GM23248 (cell line): ENCODE data around the gene KCNK1. TPM values are rescaled to one million over a fixed set of nuclear protein-coding genes. Genes with fewer than 3 reads are reported as not detected.
A peak's percentile ranks its signal among the peaks of the same experiment; 100 is the strongest.

ENCODE experiments used
- DNase-seq: peaks from one replicate; pipeline ENCODE4 v3.0.0-alpha.2; 2015
- H2AFZ ChIP-seq: fragments of 200-600 bp; sonication (generic); 2 replicates; pipeline ENCODE4 v1.6.1; 2016; ENCODE audit warnings: antibody characterized with exemption
- H3F3A ChIP-seq: fragments of 200-600 bp; sonication (generic); 2 replicates; pipeline ENCODE4 v1.6.1; 2016; ENCODE audit warnings: mild to moderate bottlenecking, antibody characterized with exemption, mixed run types; ENCODE audit not compliant: insufficient read depth
- H3K27ac ChIP-seq: fragments of 200-600 bp; sonication (generic); 2 replicates; pipeline ENCODE4 v1.5.1; 2016; ENCODE audit warnings: mild to moderate bottlenecking
- H3K27me3 ChIP-seq: fragments of 200-600 bp; sonication (generic); replicated peaks from 2 replicates; pipeline ENCODE4 v1.6.1; 2016; ENCODE audit warnings: mild to moderate bottlenecking; ENCODE audit not compliant: insufficient read depth
- H3K36me3 ChIP-seq: fragments of 200-600 bp; sonication (generic); 2 replicates; pipeline ENCODE4 v1.6.1; 2016; ENCODE audit warnings: low read depth, mild to moderate bottlenecking
- H3K4me1 ChIP-seq: fragments of 200-600 bp; sonication (generic); 2 replicates; pipeline ENCODE4 v1.6.1; 2016; ENCODE audit warnings: mild to moderate bottlenecking; ENCODE audit not compliant: insufficient read depth
- H3K4me2 ChIP-seq: fragments of 200-600 bp; sonication (generic); one replicate; pipeline ENCODE4 v1.6.1; 2016; ENCODE audit warnings: mild to moderate bottlenecking; ENCODE audit not compliant: unreplicated experiment
- H3K4me3 ChIP-seq: fragments of 200-600 bp; sonication (generic); 2 replicates; pipeline ENCODE4 v1.5.1; 2016; ENCODE audit warnings: mild to moderate bottlenecking
- H3K79me2 ChIP-seq: fragments of 200-600 bp; sonication (generic); 2 replicates; pipeline ENCODE4 v1.6.1; 2016; ENCODE audit warnings: mild to moderate bottlenecking; ENCODE audit not compliant: insufficient read depth
- H3K9ac ChIP-seq: fragments of 200-600 bp; sonication (generic); 2 replicates; pipeline ENCODE4 v1.6.1; 2016; ENCODE audit warnings: mild to moderate bottlenecking
- H3K9me2 ChIP-seq: fragments of 200-600 bp; sonication (generic); 2 replicates; pipeline ENCODE4 v1.6.1; 2016; ENCODE audit warnings: mixed run types, mild to moderate bottlenecking, moderate library complexity; ENCODE audit not compliant: insufficient read depth
- H3K9me3 ChIP-seq: fragments of 200-600 bp; sonication (generic); one replicate; pipeline ENCODE4 v1.6.1; 2017; ENCODE audit warnings: low read depth
- H4K20me1 ChIP-seq: fragments of 200-600 bp; sonication (generic); 2 replicates; pipeline ENCODE4 v1.6.0; 2016; ENCODE audit not compliant: insufficient read depth
- EZH2 ChIP-seq: fragments of 200-600 bp; sonication (generic); IDR thresholded peaks from 2 replicates; pipeline ENCODE4 v1.6.1; 2018; ENCODE audit warnings: antibody characterized with exemption, mild to moderate bottlenecking; ENCODE audit not compliant: insufficient read depth, poor library complexity, severe bottlenecking
- EZH2phosphoT487 ChIP-seq: fragments of 200-600 bp; sonication (generic); IDR thresholded peaks from 2 replicates; pipeline ENCODE4 v1.6.1; 2018; ENCODE audit warnings: antibody characterized with exemption, moderate library complexity, mild to moderate bottlenecking, low read depth; ENCODE audit not compliant: insufficient read depth
- WGBS, 2 experiments: methylation state at CpG; one replicate each; pipeline ENCODE4 v1.1.6; 2015 to 2017; ENCODE audit warnings: low lambda C conversion rate in 2 of 2, low coverage in 1 of 2; ENCODE audit errors: missing lambda C conversion rate in 2 of 2; 5-methylcytosine and 5-hydroxymethylcytosine counted together
- in situ Hi-C: fragments of 300-500 bp; cut with MboI; formaldehyde crosslinking; loops from 2 replicates; pipeline ENCODE4 v1.15.0; 2020
- polyA plus RNA-seq: library from polyadenylated mRNA; unstranded; fragments of >200 nt; fragmentation: Nextera tagmentation; extraction: Ambion mirVana; gene quantifications from 2 replicates; pipeline ENCODE4 v1.2.1, GENCODE V29; 2016
- total RNA-seq: library from RNA; depleted of rRNA; stranded (reverse); fragments of >200 nt; shearing (Covaris generic); gene quantifications from 2 replicates; pipeline ENCODE4 v1.2.3, GENCODE V29; 2014

KCNK1 gene
- total and polyA plus RNA-seq, 2 experiments from 2014 or later: 4.0 to 4.2 TPM

GRCh38 chr1:233587958-233588799 lies 25.7 kb upstream of the KCNK1 start:
- H3K36me3 ChIP-seq: no peaks in the 10 kb centered on the region

DNA sequence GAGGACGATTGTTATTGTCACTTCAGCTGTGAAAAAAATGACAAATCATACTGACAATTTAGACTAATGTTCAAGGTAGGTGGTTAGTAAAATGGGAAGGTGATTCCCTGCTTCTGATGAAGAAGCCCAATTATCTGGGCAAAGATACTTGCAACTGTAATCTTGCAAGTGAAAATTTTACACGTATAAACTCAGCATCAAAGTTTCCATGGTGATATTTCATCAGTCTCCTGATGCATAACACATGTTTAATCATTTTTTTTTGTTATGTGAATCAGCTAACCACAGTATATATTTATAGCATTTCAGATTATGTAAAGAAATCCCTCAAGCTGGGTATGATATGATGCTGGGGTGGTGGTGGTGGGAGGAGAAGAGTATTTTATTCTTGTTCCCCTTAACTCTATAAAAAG lies 16.4 kb upstream of the KCNK1 start:
- DNase-seq: peak; percentile 76
- H3K36me3 ChIP-seq: no peaks in the 10 kb centered on the region
- WGBS, 2 experiments: 0% methylated on average over 2 of the region's 2 CpGs
- H3K4me2 ChIP-seq: no peak overlapping the region
- H3K9me2 ChIP-seq: no peaks in the 10 kb centered on the region
- H3K9ac ChIP-seq: no peak overlapping the region
- H3K27me3 ChIP-seq: no peaks in the 10 kb centered on the region
- peaks cover 11% of the 10 kb centered on the region for H3F3A ChIP-seq
- H3K4me1 ChIP-seq: peaks cover 27% of the 10 kb centered on the region
- H2AFZ ChIP-seq: no peak overlapping the region
- no peak overlapping the region for H3K27ac ChIP-seq
- no peak for TF ChIP-seq EZH2phosphoT487
- no peak for TF ChIP-seq EZH2
- no peak overlapping the region for H3K4me3 ChIP-seq
- no peaks in the 10 kb centered on the region for H3K9me3 ChIP-seq
- H3K79me2 ChIP-seq: no peaks in the 10 kb centered on the region
- no peaks in the 10 kb centered on the region for H4K20me1 ChIP-seq
- in situ Hi-C loops: no loop called here

More at GRCh38 chr1:233587958-233588799, 25.7 kb upstream of the KCNK1 start:
- in situ Hi-C loops: no loop called here
- no peaks in the 10 kb centered on the region for H3K9me3 ChIP-seq
- H3K27ac ChIP-seq: no peak overlapping the region
- H3K4me1 ChIP-seq: no peaks in the 10 kb centered on the region
- H3K27me3 ChIP-seq: no peaks in the 10 kb centered on the region
- TF ChIP-seq EZH2: no peak
- no peak for TF ChIP-seq EZH2phosphoT487
- 0 out of 2 replicates have a peak overlapping the region, but pooled peaks have one; percentile 33 for H2AFZ ChIP-seq
- WGBS, 2 experiments: 28% methylated on average over 17 of the region's 17 CpGs
- no peak overlapping the region for H3K4me2 ChIP-seq
- H4K20me1 ChIP-seq: no peaks in the 10 kb centered on the region
- no peak for DNase-seq
- no peak overlapping the region for H3K9ac ChIP-seq
- no peaks in the 10 kb centered on the region for H3F3A ChIP-seq
- H3K79me2 ChIP-seq: no peaks in the 10 kb centered on the region
- no peaks in the 10 kb centered on the region for H3K9me2 ChIP-seq
- H3K4me3 ChIP-seq: no peak overlapping the region

DNA sequence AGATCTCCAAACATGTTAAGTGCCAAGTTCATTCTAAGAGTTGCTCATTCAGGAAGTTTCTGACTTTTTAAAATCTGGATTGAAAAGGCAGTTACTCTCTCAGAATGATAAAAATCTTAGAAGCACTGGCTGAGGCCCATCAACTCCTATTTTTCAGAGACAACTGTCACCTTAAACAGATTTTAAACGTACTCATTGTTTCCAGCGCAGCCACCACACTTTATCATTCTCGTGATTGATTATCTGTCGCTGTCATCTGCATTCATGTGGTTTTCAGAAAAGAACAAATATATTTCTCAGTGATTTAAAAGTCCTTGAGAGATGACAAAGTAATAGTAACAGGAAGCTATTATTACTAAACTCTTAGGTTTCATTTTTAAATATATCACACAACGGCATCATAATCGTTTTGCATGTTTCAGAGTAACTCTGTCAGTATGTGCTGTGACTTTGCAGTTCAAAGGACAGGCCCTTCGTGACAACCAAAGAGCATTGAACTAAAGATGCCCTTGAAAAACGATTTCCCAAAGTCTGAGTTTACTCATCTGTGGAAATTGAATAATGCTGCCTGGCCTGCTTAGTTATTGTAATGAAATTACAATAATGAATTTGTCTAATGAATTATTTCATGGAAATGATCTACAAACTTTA lies 14.9 kb upstream of the KCNK1 start:
- Histone ChIP-seq H3K9ac (no peak overlapping the region; the same call in 1 of the 2 replicates), H3F3A (peaks cover 11% of the 10 kb centered on the region), H3K4me2 (no peak overlapping the region), H3K4me1 (peaks cover 27% of the 10 kb centered on the region), H3K9me2 (no peaks in the 10 kb centered on the region), H3K27ac (peak overlapping the region; percentile 23; the same call in 1 of the 2 replicates), H4K20me1 (no peaks in the 10 kb centered on the region), H3K9me3 (no peaks in the 10 kb centered on the region), H3K27me3 (no peaks in the 10 kb centered on the region), H3K4me3 (0 out of 2 replicates have a peak overlapping the region, but pooled peaks have one; percentile 20), H3K79me2 (no peaks in the 10 kb centered on the region), H2AFZ (no peak overlapping the region), H3K36me3 (no peaks in the 10 kb centered on the region)
- WGBS, 2 experiments: 22% methylated on average over 8 of the region's 8 CpGs
- in situ Hi-C loops: no loop called here
- TF ChIP-seq EZH2phosphoT487 (no peak), EZH2 (no peak)
- peak; percentile 39 for DNase-seq

DNA sequence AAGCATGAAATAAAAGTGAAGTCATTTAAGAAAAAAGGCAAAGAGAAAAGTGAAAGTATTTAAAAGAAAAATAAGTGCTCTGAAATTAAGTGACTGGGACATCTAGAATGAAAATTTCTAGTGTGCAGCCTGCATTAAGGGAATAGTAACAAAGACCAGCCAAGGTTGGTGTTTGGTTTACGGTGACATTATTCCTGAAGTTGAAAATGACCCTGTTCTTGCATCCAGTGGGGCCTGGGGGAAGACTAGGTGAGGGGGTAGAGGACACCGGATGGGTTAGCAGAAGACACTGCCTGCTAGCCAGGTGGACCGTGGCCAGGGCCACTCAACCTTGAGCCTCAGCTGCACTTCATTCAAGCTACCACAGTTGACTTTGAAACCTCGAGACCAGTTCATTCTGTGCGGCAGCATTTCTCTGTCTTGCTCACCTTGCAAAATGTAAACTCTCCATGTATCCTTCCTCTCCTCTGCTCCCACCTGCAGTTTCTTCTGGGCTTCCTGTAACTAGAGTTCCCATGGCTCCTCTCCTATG lies 14.3 kb upstream of the KCNK1 start:
- H2AFZ ChIP-seq: no peak overlapping the region
- H3K4me2 ChIP-seq: no peak overlapping the region
- 48 to 58% methylated on average over 5 of the region's 5 CpGs for WGBS, 2 experiments

More for the DNA sequence above, 14.3 kb upstream of the KCNK1 start:
- Histone ChIP-seq H3K4me1 (peaks cover 27% of the 10 kb centered on the region), H3K4me3 (no peak overlapping the region), H4K20me1 (no peaks in the 10 kb centered on the region), H3K9ac (no peak overlapping the region), H3K9me3 (no peaks in the 10 kb centered on the region), H3K9me2 (no peaks in the 10 kb centered on the region), H3K79me2 (no peaks in the 10 kb centered on the region), H3K27ac (no peak overlapping the region), H3F3A (peaks cover 11% of the 10 kb centered on the region), H3K36me3 (no peaks in the 10 kb centered on the region), H3K27me3 (no peaks in the 10 kb centered on the region)
- in situ Hi-C loops: no loop called here
- no peak for DNase-seq
- TF ChIP-seq EZH2phosphoT487 (no peak), EZH2 (no peak)
